Left lobe of liver (tissue), 2 donors: ENCODE measurements around the gene CDK2AP2. TPM values are rescaled to one million over a fixed set of nuclear protein-coding genes. Genes with fewer than 3 reads are reported as not detected.
"Not testable (repeated sequence)": the region's sequence is repeated elsewhere in the genome, so short reads cannot be mapped to it uniquely, and the experiment has no call there.

Source experiments
- ATAC-seq: fragments of 200-7000 bp; cut with Tn5 transposase; one replicate; pipeline ENCODE4 v1.9.1; 2020; ENCODE audit warnings: mild to moderate bottlenecking, moderate library complexity
- DNase-seq: peaks from one replicate; pipeline ENCODE4 v3.0.0-alpha.2; 2020; ENCODE audit warnings: low spot score
- total RNA-seq: library from RNA; stranded (reverse); gene quantifications from one replicate; pipeline ENCODE4 v1.2.1, GENCODE V29; 2021
- donor health status: DM: no; HTN: no; CAD: no; lungs with moderate emphysema.
- donor health status: DM: no; HTN: yes; CAD: no.

CDK2AP2 gene, protein sequence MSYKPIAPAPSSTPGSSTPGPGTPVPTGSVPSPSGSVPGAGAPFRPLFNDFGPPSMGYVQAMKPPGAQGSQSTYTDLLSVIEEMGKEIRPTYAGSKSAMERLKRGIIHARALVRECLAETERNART
- total RNA-seq = 67.4 TPM

DNA sequence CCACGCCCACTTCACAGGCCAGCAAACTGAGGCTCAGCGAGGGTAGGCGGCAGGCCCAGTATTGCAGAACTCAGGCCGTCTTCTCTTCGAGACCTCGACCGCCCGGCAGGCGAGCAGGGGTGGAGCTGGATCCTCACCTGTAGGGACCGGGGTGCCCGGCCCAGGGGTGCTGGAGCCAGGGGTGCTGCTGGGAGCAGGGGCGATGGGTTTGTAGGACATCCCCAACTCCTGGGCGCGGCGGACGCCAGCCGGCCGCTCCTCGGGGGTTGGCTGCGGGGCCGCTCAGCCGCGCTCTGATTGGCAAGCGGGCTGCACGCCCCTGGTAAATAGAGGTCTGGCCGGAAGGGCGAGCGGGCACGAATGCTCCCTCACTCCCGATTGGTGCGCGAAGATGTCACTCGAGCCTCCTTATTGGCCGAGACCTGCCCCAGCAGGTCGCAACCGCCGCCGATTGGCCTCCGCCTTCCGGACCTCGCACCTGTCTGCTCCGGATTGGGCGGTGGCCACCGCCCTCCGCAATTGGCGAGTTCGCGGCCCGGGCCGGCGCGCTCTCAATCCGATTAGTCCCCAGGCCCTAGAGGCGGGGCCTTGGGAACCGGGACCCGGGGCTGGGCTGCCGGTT is at the start of gene CDK2AP2:
TSS of gene CDK2AP2 (minus strand) at position 299 of the 622 bp plus-strand sequence. CDS start at position 219, 80 bp downstream.
- peak; percentile 100 for DNase-seq
- ATAC-seq = peak; percentile 70

DNA sequence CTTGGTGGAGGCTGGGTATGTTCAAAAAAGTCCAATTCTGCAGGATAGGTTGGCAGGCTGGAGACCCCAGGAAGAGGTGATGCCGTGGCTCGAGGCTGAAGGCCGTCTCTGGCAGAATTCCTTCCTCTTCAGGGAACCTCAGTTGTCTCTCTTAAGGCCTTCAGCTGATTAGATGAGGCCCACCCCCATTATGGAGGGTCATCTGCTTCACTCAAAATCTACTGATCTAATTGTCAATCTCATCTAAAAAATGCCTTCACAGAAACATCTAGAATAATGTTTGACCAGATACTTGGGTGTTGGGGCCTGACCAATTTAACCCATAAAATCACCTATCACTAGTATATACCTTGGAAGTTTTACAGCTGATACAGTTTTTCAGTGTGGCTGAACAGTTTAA is 48.3 kb upstream of the CDK2AP2 start:
- ATAC-seq (no peak), DNase-seq (no peak)

DNA sequence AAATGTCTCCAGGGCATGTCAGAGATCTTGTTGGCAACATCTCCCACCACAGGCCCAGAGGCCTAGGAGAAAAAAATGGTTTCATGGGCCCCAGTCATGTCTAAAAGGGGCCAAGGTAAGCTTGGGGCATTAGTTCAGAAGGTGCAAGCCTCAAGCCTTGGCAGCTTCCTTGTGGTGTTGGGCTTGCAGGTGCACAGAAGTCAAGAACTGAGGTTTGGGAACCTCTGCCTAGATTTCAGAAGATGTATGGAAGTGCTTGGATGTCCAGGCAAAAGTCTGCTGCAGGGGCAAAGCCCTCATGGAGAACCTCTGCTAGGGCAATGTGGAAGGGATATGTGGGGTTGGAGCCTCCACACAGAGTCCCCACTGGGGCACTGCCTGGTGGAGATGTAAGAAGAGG is 43.7 kb upstream of the CDK2AP2 start:
- DNase-seq, ATAC-seq: not testable (repeated sequence)

DNA sequence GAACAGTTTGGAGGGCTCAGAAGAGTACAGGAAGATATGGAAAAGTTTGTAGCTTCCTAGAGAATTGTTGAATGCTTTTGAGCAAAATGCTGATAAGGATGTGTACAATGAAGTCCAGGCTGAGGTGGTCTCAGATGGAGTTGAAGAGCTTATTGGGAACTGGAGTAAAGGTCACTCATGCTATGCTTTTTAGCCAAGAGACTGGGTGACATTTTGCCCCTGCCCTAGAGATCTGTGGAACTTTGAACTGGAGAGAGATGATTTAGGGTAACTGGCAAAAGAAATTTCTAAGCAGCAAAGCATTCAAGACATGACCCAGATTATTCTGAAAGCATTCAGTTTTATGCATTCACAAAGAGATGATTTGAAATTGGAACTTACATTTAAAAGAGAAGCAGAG is 43.2 kb upstream of the CDK2AP2 start:
- DNase-seq (no peak), ATAC-seq (no peak)

DNA sequence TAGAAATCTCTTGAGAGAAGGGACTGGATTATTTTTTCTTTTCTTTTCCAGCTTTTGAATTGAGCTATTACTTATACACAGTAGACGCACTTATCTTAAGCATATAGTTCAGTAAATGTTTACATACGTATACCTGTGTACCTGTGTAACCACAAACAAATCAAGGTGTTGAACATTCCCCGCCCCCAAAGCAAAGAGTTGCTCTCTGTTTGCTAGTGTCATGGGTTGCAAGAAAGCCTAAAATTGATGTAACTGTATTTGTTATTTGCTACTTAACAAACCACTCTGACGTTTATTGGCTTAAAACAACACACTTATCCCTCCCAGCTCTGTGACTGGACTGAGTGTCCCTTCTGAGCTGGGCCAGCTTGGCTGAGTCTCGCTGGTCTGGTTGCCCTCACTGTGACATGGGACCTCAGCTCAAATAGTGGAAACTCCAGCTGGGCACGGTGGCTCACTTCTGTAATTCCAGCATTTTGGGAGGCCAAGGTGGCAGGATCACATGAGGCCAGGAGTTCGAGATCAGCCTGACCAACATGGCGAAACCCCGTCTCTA is 40.7 kb upstream of the CDK2AP2 start:
- peak; percentile 78 for ATAC-seq

DNA sequence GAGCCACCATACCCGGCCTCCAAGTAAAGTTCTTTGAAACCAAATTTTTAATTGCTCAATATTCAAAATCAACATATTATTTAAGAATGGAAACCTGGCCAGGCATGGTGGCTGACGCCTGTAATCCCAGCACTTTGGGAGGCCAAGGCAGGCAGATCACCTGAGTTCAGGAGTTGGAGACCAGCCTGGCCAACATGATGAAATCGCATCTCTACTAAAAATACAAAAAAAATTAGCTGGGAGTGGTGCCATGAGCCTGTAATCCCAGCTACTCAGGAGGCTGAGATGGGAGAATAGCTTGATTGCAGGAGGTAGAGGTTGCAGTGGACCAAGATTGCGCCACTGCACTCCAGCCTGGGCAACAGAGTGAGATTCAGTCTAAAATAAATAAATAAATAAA is 40.1 kb upstream of the CDK2AP2 start:
- peak; percentile 66 for DNase-seq
- peak; percentile 8 for ATAC-seq

More for the DNA sequence above, 40.7 kb upstream of the CDK2AP2 start:
- DNase-seq = peak; percentile 83

DNA sequence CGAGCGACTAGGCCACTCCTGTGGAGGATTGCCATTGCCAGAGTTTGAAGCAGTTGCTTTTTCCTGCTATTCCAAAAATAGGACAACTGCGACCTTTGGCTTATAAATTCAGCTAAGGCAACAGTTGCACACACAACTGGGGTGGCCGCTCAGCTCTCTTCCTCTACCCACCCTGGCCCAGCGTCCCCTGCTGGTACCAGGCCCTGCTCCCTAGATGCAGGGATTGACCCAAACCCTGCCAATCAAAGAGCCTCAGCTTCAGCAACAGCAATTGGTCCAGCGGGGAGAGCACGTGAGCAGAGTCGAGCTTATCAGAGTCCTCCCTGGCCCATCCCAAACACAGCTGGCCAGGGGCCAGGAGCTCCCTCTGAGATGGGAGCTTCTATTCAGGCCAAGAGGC is 37.3 kb upstream of the CDK2AP2 start:
- ATAC-seq (peak; percentile 74), DNase-seq (peak; percentile 80)

DNA sequence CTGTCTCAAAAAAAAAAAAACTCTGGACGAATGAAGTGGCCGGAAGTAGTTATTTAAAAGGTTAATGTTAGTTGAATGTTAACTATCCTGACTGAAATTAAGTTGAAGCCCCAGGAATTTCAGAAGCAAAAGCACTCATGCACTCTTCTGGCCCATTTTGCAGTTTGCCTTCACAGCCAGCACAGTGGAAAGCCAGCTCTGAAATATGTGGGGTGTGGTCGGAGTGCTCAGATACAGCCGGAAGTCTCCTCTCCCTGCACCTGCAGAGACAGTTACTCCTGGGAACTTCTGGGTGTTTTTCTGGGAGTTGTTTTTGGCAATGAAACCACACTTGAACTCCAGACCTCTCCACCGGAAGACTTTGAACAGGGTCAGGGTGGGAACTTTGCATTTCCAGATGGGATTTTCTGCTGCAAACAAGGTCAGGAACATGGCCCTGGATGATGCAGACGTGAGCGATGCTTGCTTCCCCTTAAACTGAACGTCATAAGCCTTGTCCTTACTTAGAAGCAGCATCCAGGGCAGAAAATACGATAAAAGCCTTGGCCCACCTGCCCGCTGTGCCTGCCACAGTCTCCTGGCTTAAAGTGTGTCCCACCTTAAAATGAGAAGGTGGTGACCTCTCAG is 36.8 kb upstream of the CDK2AP2 start:
- DNase-seq = no peak
- ATAC-seq = peak; percentile 1

DNA sequence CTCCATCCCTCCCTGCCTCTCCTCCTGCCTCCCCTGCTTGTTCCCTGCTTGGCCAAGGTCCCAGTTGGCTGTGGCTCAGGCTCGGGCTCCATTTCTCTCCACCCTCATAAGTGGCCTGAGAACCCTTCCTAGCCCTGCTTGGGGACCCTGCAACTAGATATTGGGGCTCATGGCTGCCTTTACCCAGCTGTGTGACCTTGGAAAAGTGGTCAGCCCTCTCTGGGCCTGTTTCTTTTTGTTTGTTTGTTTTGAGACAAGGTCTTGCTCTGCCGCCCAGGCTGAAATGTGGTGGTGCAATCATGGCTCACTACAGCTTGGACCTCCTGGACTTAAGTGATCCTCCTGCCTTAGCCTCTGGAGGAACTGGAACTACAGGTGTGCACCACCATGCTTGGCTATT is 35.6 kb upstream of the CDK2AP2 start:
- no peak for ATAC-seq
- no peak for DNase-seq

DNA sequence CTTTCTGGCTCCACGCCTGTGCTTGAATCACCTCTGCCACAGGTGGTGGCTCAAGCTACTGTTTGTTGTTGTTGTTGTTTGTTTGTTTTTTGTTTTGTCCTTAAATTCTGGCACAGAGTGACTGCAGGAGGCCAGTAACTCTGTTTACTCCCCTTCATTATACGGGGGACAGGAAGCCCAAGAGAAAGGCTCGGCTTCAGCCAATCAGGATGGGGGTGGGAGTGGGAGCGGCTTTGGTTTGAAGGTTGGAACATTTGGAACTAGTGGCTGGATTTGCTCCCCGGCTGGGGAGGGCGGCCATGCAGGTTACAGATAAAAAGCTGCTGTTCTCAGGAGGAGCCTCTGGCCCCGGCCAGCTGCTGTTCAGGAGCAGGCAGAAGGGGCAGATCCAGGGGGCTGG is 35.0 kb upstream of the CDK2AP2 start:
- DNase-seq (no peak), ATAC-seq (no peak)

DNA sequence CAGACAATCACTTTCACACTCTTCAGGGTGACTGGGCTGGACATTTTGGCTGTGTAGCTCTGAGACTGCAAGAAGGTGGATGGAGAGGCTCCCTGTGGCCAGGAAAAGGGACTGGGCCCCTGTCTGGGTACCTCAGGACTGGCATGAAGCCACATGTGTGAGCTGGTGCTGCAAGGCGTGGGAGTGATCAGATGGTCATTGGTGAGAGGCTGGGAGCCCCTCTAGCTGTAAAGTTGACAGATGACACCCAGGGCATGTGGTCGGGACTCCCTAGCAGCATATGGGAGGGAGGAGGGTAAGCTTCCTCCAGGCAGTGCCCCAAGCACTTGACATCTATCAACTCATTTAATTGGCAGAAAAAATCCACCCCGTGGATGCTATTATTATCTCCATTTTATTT is 34.2 kb upstream of the CDK2AP2 start:
- DNase-seq = no peak
- no peak for ATAC-seq

DNA sequence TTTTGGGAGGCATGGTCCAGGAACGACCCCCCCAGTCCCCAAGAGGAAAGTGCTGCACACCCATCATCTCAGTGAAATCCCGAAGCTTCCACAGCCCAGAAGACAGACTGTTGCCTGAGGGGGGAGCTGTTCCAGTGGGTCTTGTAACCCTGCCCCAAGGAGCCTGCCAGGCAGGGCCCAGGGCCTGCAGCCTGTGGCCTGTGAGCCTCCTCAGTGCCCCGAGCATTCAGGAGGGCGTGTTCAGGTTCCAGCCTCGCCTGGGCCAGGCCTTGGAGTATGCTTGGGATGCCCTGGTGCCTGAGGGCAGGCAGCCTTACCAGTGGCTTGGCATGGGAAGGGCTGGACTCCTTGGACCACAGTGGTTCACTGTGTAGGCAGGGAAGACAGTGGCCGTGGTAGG is 33.2 kb upstream of the CDK2AP2 start:
- ATAC-seq = no peak
- no peak for DNase-seq

DNA sequence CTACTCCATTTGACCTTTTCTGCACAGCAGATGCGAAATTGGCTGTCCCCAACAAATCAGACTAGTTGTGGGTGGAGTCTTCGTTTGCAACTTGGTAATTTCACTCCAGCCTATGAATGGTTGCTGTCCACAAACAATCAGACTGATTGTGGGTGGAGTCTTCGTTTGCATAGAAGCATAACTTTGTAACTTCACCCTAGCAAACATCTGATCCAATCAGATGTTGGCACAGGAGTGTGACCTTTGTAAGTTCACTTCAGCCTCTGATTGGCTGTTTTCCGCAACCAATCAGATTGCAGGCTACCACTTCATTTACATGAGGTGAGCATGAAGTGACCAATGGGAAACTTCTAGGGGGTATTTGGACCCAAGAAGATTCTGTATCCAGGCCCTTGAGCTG is 31.6 kb upstream of the CDK2AP2 start:
- DNase-seq = no peak
- no peak for ATAC-seq

DNA sequence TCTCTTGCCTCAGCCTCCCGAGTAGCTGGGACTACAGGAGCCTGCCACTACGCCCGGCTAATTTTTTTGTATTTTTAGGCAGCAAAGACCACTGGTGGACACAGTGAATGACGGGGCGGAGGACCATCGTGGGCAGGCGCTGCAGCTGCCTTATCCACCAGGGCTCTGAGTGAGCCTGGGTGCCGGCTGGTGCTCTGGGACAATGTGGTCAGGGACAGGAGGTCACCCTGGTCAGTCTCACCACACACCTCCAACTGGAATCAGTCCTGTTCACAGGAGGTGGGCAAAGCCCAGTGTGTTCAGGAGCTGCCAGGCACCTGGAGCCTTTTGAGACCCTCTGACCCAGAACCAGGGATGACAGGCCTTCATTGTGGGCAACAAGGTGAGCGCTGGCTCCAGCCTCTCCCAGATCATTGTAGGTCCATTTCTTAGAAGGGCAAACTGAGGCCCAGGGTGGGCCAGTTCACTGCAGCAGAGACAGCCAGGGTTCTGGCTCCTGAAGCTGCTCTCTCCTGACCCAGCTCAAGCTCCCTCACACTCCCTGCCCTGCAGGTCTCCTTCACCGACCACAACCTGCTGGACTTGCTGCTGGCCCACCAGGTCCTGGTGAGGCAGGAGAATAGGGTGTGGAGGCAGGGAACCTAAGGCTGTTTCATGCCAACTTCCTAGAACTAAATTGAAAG is 31.0 kb upstream of the CDK2AP2 start:
- peak; percentile 44 for ATAC-seq
- DNase-seq = no peak

DNA sequence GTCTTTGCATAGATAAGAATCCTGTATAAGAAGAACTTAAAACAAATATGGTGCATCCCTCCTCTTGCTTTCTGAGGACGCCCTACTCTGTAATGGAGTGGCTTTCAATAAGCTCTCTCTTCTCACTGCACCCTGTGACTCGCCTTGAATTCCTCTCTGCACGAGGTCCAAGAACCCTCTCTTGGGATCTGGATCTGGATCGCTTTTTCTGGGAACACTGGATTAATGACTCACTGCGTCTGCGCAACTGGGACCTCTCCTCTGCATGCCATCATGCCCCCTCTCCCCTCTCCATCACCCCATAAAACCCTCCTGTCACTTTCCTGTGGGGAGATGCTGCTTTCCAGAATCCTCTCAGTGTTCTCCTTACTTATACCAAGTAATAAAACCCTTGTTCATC is 30.3 kb upstream of the CDK2AP2 start:
- ATAC-seq = no peak

DNA sequence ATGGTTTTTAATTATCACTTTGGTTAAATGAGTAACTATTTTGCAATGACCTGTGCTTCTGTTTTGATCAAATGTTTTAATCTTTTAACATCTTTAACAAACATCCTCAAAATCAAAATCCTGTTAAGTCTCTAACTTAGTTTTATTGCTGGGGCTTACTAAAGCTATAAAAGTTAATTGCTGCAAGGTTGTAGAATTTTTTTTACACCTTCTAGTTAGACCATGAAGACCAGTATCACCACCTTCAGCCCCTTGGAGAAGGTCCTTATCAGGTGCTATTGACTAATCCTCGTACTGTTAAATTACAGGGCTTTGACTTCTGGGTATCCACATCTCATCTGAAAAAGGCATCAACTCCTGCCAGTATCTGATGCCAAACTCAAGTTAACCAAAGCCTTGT is 27.6 kb upstream of the CDK2AP2 start:
- no peak for DNase-seq
- ATAC-seq = no peak

More for the DNA sequence above, 30.3 kb upstream of the CDK2AP2 start:
- DNase-seq = no peak

DNA sequence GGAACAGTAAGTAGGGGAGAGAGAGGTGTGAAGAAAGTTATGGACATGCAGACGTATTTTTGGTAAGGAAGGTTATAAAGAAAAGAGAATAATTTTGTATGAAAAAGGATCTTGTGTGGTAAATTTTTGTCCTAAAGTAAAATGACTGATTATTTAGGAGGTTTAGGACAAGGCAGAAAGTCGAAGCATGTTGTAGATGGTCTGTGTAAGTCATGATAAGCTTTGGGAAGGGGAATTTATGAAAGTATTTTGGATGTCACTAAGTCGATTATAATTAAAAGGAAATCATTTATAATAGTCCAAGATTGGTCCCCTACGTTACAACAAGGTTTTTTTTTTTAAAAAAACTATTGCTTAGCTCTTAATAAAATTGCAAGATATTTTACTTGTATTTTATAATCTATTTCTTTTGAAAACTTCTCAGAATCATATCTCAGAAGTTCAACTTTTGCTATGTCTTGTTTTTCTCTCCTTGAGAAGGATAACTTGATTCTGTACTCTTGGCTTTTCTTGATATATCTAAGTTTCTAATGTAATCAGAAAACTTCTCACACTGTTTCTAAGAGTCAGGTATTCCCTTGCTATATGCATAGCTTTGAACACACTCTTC is 26.2 kb upstream of the CDK2AP2 start:
- no peak for ATAC-seq
- DNase-seq = no peak

DNA sequence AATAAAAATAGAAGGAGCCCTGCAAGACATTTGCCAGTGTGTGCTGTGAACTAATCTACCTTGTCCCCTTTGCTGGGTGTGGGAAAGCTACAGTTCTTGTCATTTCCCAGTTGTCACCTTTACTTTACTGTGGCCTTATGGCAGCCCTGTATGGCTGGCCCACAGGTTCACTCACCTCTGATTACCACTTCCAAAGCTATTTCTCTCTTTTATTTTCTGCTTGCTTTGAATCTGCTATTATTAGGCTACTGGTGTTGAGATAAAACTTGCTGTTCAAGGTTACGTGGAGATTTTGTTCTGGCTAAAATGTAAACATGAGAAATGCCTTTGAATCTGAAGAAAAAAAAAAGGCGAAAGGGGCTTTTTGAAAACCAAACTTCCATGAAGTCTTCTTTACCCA is 24.9 kb upstream of the CDK2AP2 start:
- DNase-seq (no peak), ATAC-seq (no peak)

DNA sequence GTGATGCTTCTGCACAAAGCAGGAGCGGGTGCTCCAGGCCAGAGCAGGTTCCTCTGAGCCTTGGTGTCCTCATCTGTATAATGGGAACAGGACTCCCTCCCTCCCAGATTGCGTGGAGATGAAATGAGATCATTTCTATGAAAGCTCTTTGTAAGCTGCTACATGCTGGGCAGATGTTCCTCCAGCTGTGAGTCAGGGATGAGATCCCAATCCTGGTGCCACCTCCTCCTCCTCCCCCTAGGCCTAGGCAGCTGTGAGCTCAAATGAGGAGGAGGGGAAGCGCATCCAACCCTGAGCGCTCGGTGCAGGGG is 22.3 kb upstream of the CDK2AP2 start:
- no peak for DNase-seq
- no peak for ATAC-seq

DNA sequence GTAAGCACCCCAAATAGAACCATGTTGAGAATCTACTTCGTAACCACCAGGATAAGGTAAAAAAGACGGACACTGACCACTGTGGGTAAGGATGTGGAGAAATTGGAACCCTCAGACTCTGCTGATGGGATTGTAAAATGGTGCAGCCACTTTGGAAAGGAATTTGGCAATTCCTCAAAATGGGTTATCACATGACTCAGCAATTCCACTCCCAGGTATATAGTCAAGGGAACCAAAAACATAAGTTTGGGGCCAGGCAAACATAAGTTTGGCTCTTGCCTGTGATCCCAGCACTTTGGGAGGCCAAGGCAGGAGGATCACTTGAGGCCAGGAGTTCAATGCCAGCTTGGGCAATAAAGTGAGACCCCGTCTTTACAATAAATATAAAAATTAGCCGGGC is 20.4 kb upstream of the CDK2AP2 start:
- DNase-seq (no peak), ATAC-seq (no peak)

DNA sequence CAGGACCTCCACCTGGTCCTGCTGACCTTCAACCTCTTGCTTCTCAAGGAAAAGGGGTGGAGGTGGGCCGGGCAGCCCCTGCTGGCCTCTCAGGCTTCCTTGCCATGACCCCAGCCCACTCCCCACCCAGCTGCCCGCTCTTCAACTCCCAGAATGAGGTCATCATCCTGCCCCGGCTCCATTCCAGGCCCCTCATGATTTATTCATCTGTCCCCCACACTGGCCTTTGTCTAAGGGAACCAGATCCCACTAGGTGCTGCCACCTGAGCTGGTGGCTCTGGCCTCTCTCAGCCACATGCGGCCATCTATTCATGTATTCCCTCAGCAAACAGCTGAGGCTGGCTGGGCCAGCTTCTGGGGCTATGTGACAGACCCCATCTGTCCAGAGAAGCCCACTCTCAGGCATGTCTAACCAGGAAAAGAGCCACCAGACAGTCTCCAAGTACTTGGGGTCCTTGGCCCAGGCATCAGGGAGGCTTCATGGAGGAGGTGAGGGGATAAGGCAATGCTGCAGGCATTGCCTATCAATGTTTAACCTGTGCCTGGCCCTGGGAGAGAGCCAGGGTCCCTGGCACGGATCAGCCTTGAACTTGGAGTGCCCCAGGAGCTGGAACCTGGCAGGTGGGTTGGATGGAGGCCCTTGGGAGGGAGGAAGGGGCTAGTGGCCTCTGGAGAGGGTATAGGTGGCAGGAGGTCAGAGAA is 17.5 kb upstream of the CDK2AP2 start:
- DNase-seq (peak; percentile 82), ATAC-seq (peak; percentile 83)
